Stimulated activated CD4-positive, alpha-beta T cell treated with anti-CD3 and anti-CD28 coated beads, Interleukin-15, amount 100 ng/mL, for 1 hour (primary cell): ENCODE results near the gene HSPA6.
"Not testable (repeated sequence)": the region's sequence is repeated elsewhere in the genome, so short reads cannot be mapped to it uniquely, and the experiment has no call there.

Source experiments
- DNase-seq, 2 donors: peaks; one replicate each; pipeline ENCODE4 v3.0.0-alpha.2; 2020; ENCODE audit warnings: low read depth in 1 of 2, low spot score in 1 of 2

Gene HSPA6

GRCh38 chr1:161557506-161558450 is 33.4 kb downstream of the HSPA6 start:
- not testable (repeated sequence) for DNase-seq

GRCh38 chr1:161560960-161561715 is 36.8 kb downstream of the HSPA6 start:
- not testable (repeated sequence) for DNase-seq

DNA sequence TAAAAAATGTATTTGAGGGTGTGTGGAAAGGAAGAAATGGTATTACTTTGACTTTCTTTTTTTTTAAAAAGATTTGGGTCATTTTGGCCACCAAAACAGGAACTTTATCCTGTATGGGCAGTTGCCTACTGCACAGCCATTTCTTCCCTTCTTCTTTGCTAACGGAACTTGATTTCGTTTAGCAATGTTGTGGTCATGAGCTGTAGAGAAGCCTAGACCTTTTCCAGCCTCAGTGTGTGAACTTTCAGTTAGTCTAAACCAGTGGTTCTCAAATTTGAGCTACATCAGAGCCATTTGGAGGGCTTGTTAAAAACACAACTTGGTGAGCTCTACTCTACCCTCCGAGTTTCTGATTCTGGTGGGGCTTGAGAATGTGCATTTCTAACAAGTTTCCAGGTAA is 38.1 kb downstream of the HSPA6 start:
- DNase-seq = not testable (repeated sequence)

GRCh38 chr1:161563522-161563921 is 39.2 kb downstream of the HSPA6 start:
- DNase-seq = not testable (repeated sequence)

DNA sequence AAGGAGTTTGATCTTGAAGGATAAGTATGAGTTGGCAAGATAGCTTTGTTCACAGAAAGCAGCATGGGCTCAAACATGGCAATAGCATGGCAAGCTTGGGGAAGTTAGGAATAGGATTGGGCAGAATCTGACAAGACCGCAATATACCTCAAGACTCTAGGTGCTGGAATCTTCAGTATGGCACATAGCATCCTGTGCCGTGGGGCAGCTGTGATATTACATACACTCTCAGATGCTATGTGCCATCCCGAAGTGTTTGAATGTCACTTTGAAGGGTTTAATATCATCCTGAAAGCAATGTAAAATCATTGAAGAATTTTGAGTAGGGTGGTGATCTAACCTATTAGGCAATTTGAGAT is 42.2 kb downstream of the HSPA6 start:
- not testable (repeated sequence) for DNase-seq

DNA sequence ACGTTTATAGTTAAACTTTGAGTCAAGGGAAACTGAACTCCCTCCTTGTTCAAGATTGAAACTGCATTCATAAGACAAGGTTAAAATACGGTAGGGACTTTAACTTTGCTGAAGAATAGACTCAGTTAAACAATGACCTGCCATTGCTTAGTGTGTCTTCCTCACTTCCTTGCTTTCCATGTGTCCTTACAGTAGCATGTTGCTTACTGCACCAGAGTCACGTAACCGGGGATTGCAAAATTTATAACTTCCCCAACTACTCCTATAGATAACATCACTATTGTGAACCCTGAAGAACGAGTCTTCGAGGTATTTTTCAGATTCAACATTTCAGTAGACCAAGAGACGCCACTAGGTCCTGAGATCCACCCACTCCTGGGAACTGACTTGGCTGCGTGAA is 47.4 kb downstream of the HSPA6 start:
- DNase-seq = not testable (repeated sequence)
